Left renal pelvis (tissue), 4 donors: ENCODE data around the gene STIP1. TPM values are rescaled to one million over a fixed set of nuclear protein-coding genes. Genes with fewer than 3 reads are reported as not detected.
A peak's percentile ranks its signal among the peaks of the same experiment; 100 is the strongest.
"Not testable (repeated sequence)": the region's sequence is repeated elsewhere in the genome, so short reads cannot be mapped to it uniquely, and the experiment has no call there.

Experiments used
- DNase-seq, 4 donors: peaks; one replicate each; pipeline ENCODE4 v3.0.0-alpha.2; 2013; ENCODE audit warnings: low read depth in 4 of 4, low spot score in 3 of 4
- polyA plus RNA-seq, 4 donors: library from polyadenylated mRNA; unstranded; fragments of 120-200 nt; gene quantifications; one replicate each; pipeline ENCODE4 v1.2.1, GENCODE V29; 2013; ENCODE audit not compliant: insufficient read length in 4 of 4

STIP1 gene
- polyA plus RNA-seq, 4 donors, result 125 to 232 (median 205) TPM

- no peak for DNase-seq
Measured at GRCh38 chr11:64234647-64235379, 48.8 kb downstream of the STIP1 start.

- no peak for DNase-seq
Measured at GRCh38 chr11:64235437-64236161, 49.6 kb downstream of the STIP1 start.

GRCh38 chr11:64237484-64237951, 51.5 kb downstream of the STIP1 start:
- DNase-seq, result no peak

GRCh38 chr11:64238076-64238475, 52.1 kb downstream of the STIP1 start:
- no peak for DNase-seq

GRCh38 chr11:64238999-64239398, 53.0 kb downstream of the STIP1 start:
- no peak for DNase-seq

GRCh38 chr11:64239662-64240434, 53.9 kb downstream of the STIP1 start:
- no peak for DNase-seq

- DNase-seq, result peak; percentile 90 to 93 (median 92)
Measured at GRCh38 chr11:64240435-64241240, 54.7 kb downstream of the STIP1 start, which contains the start of gene FKBP2. Gene FKBP2, plus strand, starts transcription at chr11:64241095. Its CDS starts 1,293 bp downstream, at chr11:64242388.

GRCh38 chr11:64241241-64241490, 55.2 kb downstream of the STIP1 start:
- DNase-seq, result peak; percentile 97 to 98 (median 97)

- no peak for DNase-seq
Measured at GRCh38 chr11:64241491-64242374, 55.8 kb downstream of the STIP1 start.

GRCh38 chr11:64243236-64243854, 57.4 kb downstream of the STIP1 start:
- no peak for DNase-seq

- DNase-seq, result no peak
Measured at GRCh38 chr11:64244107-64244506, 58.1 kb downstream of the STIP1 start.

- DNase-seq, result no peak
Measured at GRCh38 chr11:64244966-64245365, 59.0 kb downstream of the STIP1 start.

GRCh38 chr11:64245401-64245796, 59.4 kb downstream of the STIP1 start:
- no peak for DNase-seq

GRCh38 chr11:64245797-64246620, 60.0 kb downstream of the STIP1 start:
- no peak for DNase-seq

- not testable (repeated sequence) for DNase-seq
Measured at GRCh38 chr11:64246621-64246870, 60.6 kb downstream of the STIP1 start.

- no peak for DNase-seq
Measured at GRCh38 chr11:64246871-64247728, 61.1 kb downstream of the STIP1 start, which contains the start of gene PPP1R14B. Gene PPP1R14B, minus strand, starts transcription at chr11:64246943. Its CDS starts 270 bp downstream, at chr11:64246673.

GRCh38 chr11:64247729-64248531, 62.0 kb downstream of the STIP1 start:
- DNase-seq, result no peak
